NCI-H2227 treated with DMSO at 0.1 percent for 48 hours (cell line): ENCODE measurements around the gene BFSP2.
A peak's percentile ranks its signal among the peaks of the same experiment; 100 is the strongest.

Experiments used
- DNase-seq: peaks from one replicate; lab custom pipeline; 2025; lab: John Stamatoyannopoulos, UW

Gene BFSP2

GRCh38 chr3:133400006-133400515 lies at the start of gene BFSP2:
Gene BFSP2, plus strand, starts transcription at chr3:133400056. Its CDS starts 28 bp downstream, at chr3:133400084.
- no peak for DNase-seq

- no peak for DNase-seq
Observed at GRCh38 chr3:133354721-133355120, 45.1 kb upstream of the BFSP2 start.

- DNase-seq, result no peak
Observed at GRCh38 chr3:133360476-133360875, 39.4 kb upstream of the BFSP2 start.

- DNase-seq, result no peak
Observed at GRCh38 chr3:133361011-133361410, 38.8 kb upstream of the BFSP2 start.

GRCh38 chr3:133361435-133361834 lies 38.4 kb upstream of the BFSP2 start:
- no peak for DNase-seq

- no peak for DNase-seq
Observed at GRCh38 chr3:133362539-133362938, 37.3 kb upstream of the BFSP2 start.

GRCh38 chr3:133364704-133365103 lies 35.2 kb upstream of the BFSP2 start:
- no peak for DNase-seq

GRCh38 chr3:133366921-133367320 lies 32.9 kb upstream of the BFSP2 start:
- DNase-seq, result no peak

- DNase-seq, result no peak
Observed at GRCh38 chr3:133367403-133367802, 32.5 kb upstream of the BFSP2 start.

GRCh38 chr3:133367956-133368355 lies 31.9 kb upstream of the BFSP2 start:
- DNase-seq, result no peak

GRCh38 chr3:133368371-133369067 lies 31.3 kb upstream of the BFSP2 start:
- no peak for DNase-seq

- no peak for DNase-seq
Observed at GRCh38 chr3:133369068-133369440, 30.8 kb upstream of the BFSP2 start.

GRCh38 chr3:133371181-133371580 lies 28.7 kb upstream of the BFSP2 start:
- no peak for DNase-seq

- no peak for DNase-seq
Observed at GRCh38 chr3:133371676-133372075, 28.2 kb upstream of the BFSP2 start.

GRCh38 chr3:133374708-133375402 lies 25.0 kb upstream of the BFSP2 start:
- DNase-seq, result peak; percentile 47

GRCh38 chr3:133375403-133375745 lies 24.5 kb upstream of the BFSP2 start:
- no peak for DNase-seq

GRCh38 chr3:133376810-133377209 lies 23.0 kb upstream of the BFSP2 start:
- DNase-seq, result no peak

- no peak for DNase-seq
Observed at GRCh38 chr3:133377396-133377795, 22.5 kb upstream of the BFSP2 start.

GRCh38 chr3:133379926-133380325 lies 19.9 kb upstream of the BFSP2 start:
- DNase-seq, result no peak

GRCh38 chr3:133380481-133381225 lies 19.2 kb upstream of the BFSP2 start:
- no peak for DNase-seq

GRCh38 chr3:133381346-133382109 lies 18.3 kb upstream of the BFSP2 start:
- DNase-seq, result no peak

GRCh38 chr3:133383175-133383574 lies 16.7 kb upstream of the BFSP2 start:
- no peak for DNase-seq
